ENCODE measurements around the gene SOS1.
"Not testable (repeated sequence)": the region's sequence is repeated elsewhere in the genome, so short reads cannot be mapped to it uniquely, and the experiment has no call there.

SOS1 gene

DNA sequence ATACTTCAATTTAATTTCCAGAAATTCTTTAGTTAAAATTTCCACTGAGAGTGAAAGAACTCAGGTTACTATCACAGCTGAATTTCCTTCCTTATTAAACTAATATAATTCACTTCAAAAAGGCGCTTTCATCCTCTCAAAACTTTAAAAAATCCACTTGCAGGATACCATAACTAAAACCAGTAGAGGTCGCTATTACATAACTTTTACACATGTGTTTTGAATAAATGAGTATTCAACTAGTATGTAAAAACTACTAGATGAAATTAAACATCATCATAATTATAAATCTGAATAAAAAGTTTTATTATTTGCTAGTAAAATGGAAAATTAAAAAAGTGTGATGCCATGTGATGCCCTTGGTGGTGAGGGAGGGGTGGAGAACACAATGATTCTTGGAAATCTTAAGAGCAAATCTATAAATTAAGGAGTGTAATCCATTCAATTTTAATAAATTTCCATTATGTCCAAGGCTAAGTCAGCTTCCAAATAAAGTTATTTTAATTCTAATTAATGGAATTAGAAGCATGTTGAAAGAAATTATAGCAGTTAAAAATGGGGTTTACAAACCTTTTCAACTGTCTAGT lies 61.4 kb downstream of the SOS1 start:
- Histone ChIP-seq H3K4me1 (ENCODE audit: low read length) (no peaks in the 10 kb centered on the region), H3K4me2 (ENCODE audit: low read depth, low read length) (no peak overlapping the region), H3K9me3 (replicated peaks; ENCODE audit: insufficient read depth, low read length) (no peaks in the 10 kb centered on the region), H3K27ac (ENCODE audit: low read length) (no peak overlapping the region), H3K36me3 (replicated peaks; ENCODE audit: insufficient read depth, low read length) (no peaks in the 10 kb centered on the region), H4K20me1 (ENCODE audit: insufficient read depth, low read length) (no peaks in the 10 kb centered on the region), H3K9me2 (replicated peaks; ENCODE audit: insufficient read depth, low read length) (no peaks in the 10 kb centered on the region), H3K9ac (ENCODE audit: low read length) (no peak overlapping the region), H3K79me2 (ENCODE audit: low read length) (peaks cover 3% of the 10 kb centered on the region; the same call in 1 of the 2 replicates), H3K27me3 (replicated peaks; ENCODE audit: insufficient read depth, low read length) (no peaks in the 10 kb centered on the region), H3F3A (ENCODE audit: insufficient read depth, low read length) (no peaks in the 10 kb centered on the region), H3K4me3 (ENCODE audit: low read length) (no peak overlapping the region), H2AFZ (ENCODE audit: low read length) (no peak overlapping the region)
- TF ChIP-seq, protein P1, sequence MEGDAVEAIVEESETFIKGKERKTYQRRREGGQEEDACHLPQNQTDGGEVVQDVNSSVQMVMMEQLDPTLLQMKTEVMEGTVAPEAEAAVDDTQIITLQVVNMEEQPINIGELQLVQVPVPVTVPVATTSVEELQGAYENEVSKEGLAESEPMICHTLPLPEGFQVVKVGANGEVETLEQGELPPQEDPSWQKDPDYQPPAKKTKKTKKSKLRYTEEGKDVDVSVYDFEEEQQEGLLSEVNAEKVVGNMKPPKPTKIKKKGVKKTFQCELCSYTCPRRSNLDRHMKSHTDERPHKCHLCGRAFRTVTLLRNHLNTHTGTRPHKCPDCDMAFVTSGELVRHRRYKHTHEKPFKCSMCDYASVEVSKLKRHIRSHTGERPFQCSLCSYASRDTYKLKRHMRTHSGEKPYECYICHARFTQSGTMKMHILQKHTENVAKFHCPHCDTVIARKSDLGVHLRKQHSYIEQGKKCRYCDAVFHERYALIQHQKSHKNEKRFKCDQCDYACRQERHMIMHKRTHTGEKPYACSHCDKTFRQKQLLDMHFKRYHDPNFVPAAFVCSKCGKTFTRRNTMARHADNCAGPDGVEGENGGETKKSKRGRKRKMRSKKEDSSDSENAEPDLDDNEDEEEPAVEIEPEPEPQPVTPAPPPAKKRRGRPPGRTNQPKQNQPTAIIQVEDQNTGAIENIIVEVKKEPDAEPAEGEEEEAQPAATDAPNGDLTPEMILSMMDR (IDR thresholded peaks at IDR 0.05; ENCODE audit: low read length) = peak; percentile 59
- TF ChIP-seq EZH2phosphoT487 (IDR thresholded peaks at IDR 0.05; ENCODE audit: low read length) = no peak
- DNase-seq = peak; percentile 68

DNA sequence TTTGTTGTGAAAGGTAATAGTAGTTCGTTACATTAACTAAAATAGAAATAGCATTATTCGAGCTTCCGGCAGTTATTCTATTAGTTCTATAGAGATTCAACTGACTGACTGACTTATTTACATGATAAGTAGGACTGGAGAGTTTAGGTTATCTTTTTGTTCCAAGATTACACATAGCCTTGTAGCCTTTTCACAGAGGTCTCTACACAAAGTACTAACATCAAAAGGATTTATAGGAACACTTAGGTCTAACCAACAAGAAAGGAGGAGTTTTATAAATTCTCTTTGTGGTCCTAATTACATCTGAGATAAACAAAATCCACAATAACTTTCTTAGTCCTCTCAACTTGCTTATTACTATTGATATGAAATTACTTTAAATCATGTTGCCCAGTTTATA lies 62.8 kb downstream of the SOS1 start:
- H3K9me2 ChIP-seq (replicated peaks; ENCODE audit: insufficient read depth, low read length) = no peaks in the 10 kb centered on the region
- no peaks in the 10 kb centered on the region for H3K9me3 ChIP-seq (replicated peaks; ENCODE audit: insufficient read depth, low read length)
- H3K79me2 ChIP-seq (ENCODE audit: low read length) = peaks cover 3% of the 10 kb centered on the region; the same call in 1 of the 2 replicates
- no peaks in the 10 kb centered on the region for H3K4me1 ChIP-seq (ENCODE audit: low read length)
- DNase-seq = no peak
- no peak overlapping the region for H3K4me3 ChIP-seq (ENCODE audit: low read length)
- no peaks in the 10 kb centered on the region for H3F3A ChIP-seq (ENCODE audit: insufficient read depth, low read length)
- no peaks in the 10 kb centered on the region for H3K27me3 ChIP-seq (replicated peaks; ENCODE audit: insufficient read depth, low read length)
- no peak overlapping the region for H3K9ac ChIP-seq (ENCODE audit: low read length)
- H3K4me2 ChIP-seq (ENCODE audit: low read depth, low read length) = no peak overlapping the region
- H3K36me3 ChIP-seq (replicated peaks; ENCODE audit: insufficient read depth, low read length) = no peaks in the 10 kb centered on the region
- H3K27ac ChIP-seq (ENCODE audit: low read length) = no peak overlapping the region
- no peaks in the 10 kb centered on the region for H4K20me1 ChIP-seq (ENCODE audit: insufficient read depth, low read length)
- no peak overlapping the region for H2AFZ ChIP-seq (ENCODE audit: low read length)
- no peak for TF ChIP-seq EZH2 (optimal IDR thresholded peaks at IDR 0.05; ENCODE audit: low read depth, low read length)
- no peak for TF ChIP-seq EZH2phosphoT487 (IDR thresholded peaks at IDR 0.05; ENCODE audit: low read length)
- TF ChIP-seq, protein P1 (IDR thresholded peaks at IDR 0.05; ENCODE audit: low read length) = no peak

DNA sequence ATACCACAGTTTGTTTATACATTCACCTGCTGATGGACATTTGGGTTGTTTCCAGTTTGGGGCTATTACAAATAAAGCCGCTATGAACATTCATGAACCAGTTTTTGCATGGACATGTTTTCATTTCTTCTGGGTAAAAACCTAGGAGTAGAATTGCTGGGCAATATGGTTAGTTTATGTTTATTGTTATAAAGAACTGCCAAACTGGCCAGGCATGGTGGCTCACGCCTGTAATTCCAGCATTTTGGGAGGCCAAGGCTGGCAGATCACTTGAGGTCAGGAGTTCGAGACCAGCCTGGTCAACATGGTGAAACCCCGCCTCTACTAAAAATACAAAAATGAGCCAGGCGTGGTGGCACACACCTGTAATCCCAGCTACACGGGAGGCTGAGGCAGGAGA lies 68.2 kb downstream of the SOS1 start:
- not testable (repeated sequence) for H3K4me3 ChIP-seq (ENCODE audit: low read length); H3K9me2 ChIP-seq (replicated peaks; ENCODE audit: insufficient read depth, low read length); H3K9ac ChIP-seq (ENCODE audit: low read length); H3K27me3 ChIP-seq (replicated peaks; ENCODE audit: insufficient read depth, low read length); H2AFZ ChIP-seq (ENCODE audit: low read length); H3K79me2 ChIP-seq (ENCODE audit: low read length); H3K27ac ChIP-seq (ENCODE audit: low read length); H3K4me1 ChIP-seq (ENCODE audit: low read length); H3K9me3 ChIP-seq (replicated peaks; ENCODE audit: insufficient read depth, low read length); H3K36me3 ChIP-seq (replicated peaks; ENCODE audit: insufficient read depth, low read length); DNase-seq; H3F3A ChIP-seq (ENCODE audit: insufficient read depth, low read length); H3K4me2 ChIP-seq (ENCODE audit: low read depth, low read length); H4K20me1 ChIP-seq (ENCODE audit: insufficient read depth, low read length)

DNA sequence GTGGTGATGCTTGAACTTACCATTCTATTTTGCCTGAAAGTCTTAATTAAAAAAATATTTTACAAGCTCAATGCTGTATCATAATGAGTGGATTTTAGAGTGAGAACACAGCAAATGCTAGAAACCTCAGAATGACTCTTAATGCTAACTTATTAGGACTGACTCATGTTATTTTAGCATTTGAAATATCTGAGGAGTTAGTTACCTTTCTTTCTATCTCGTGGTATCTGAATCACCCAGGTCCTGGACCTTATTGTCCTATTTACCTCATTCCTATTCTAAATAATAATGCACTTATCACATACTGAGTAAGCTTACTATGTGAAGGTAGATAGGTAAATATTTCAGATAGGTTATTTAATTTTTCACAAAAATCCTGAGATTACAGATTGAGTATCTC lies 70.7 kb downstream of the SOS1 start:
- TF ChIP-seq EZH2 (optimal IDR thresholded peaks at IDR 0.05; ENCODE audit: low read depth, low read length) (no peak), EZH2phosphoT487 (IDR thresholded peaks at IDR 0.05; ENCODE audit: low read length) (no peak)
- TF ChIP-seq, protein P1 (IDR thresholded peaks at IDR 0.05; ENCODE audit: low read length) = no peak
- H3K9ac ChIP-seq (ENCODE audit: low read length) = no peak overlapping the region
- no peaks in the 10 kb centered on the region for H3K79me2 ChIP-seq (ENCODE audit: low read length)
- H3K4me3 ChIP-seq (ENCODE audit: low read length) = no peak overlapping the region
- no peak for DNase-seq
- H3F3A ChIP-seq (ENCODE audit: insufficient read depth, low read length) = no peaks in the 10 kb centered on the region
- no peaks in the 10 kb centered on the region for H3K36me3 ChIP-seq (replicated peaks; ENCODE audit: insufficient read depth, low read length)
- no peaks in the 10 kb centered on the region for H3K9me3 ChIP-seq (replicated peaks; ENCODE audit: insufficient read depth, low read length)
- no peaks in the 10 kb centered on the region for H3K4me1 ChIP-seq (ENCODE audit: low read length)
- H3K9me2 ChIP-seq (replicated peaks; ENCODE audit: insufficient read depth, low read length) = no peaks in the 10 kb centered on the region
- no peak overlapping the region for H3K4me2 ChIP-seq (ENCODE audit: low read depth, low read length)
- no peaks in the 10 kb centered on the region for H4K20me1 ChIP-seq (ENCODE audit: insufficient read depth, low read length)
- H2AFZ ChIP-seq (ENCODE audit: low read length) = no peak overlapping the region
- H3K27ac ChIP-seq (ENCODE audit: low read length) = no peak overlapping the region
- H3K27me3 ChIP-seq (replicated peaks; ENCODE audit: insufficient read depth, low read length) = no peaks in the 10 kb centered on the region

All from MM.1S (cell line).